Gastroesophageal sphincter (tissue), 4 donors: Measurements from ENCODE around the gene CTNS. TPM values are rescaled to one million over a fixed set of nuclear protein-coding genes. Genes with fewer than 3 reads are reported as not detected.

ENCODE experiments used
- ATAC-seq: fragments of 150-250 bp; one replicate; pipeline ENCODE4 v1.9.1; 2016; ENCODE audit warnings: mild to moderate bottlenecking, moderate library complexity
- H3K27ac ChIP-seq, 4 donors: fragments of 200-600 bp; sonication (generic) in 3 of 4; 1 replicate in 3 of 4; 2 replicates in 1 of 4; pipeline ENCODE4 v1.5.1; 2016 to 2019
- H3K27me3 ChIP-seq: fragments of 200-600 bp; sonication (generic); one replicate; pipeline ENCODE4 v1.5.1; 2019
- H3K36me3 ChIP-seq, 2 donors: fragments of 200-600 bp; sonication (generic); one replicate each; pipeline ENCODE4 v1.5.1; 2019; ENCODE audit warnings: control low read depth in 1 of 2
- H3K4me1 ChIP-seq, 3 donors: fragments of 200-600 bp; sonication (generic); 1 replicate in 2 of 3; 2 replicates in 1 of 3; pipeline ENCODE4 v1.5.1; 2016 to 2019; ENCODE audit warnings: control low read depth in 2 of 3
- H3K4me3 ChIP-seq, 2 donors: fragments of 200-600 bp; sonication (generic); one replicate each; pipeline ENCODE4 v1.5.1; 2019; ENCODE audit warnings: mild to moderate bottlenecking in 1 of 2, moderate library complexity in 1 of 2
- H3K9me3 ChIP-seq, 3 donors: fragments of 200-600 bp; sonication (generic); one replicate each; pipeline ENCODE4 v1.5.1; 2017 to 2019; ENCODE audit warnings: control low read depth in 2 of 3
- CTCF ChIP-seq, 4 experiments: fragments of 200-600 bp in 2 of 4; fragments of 450-650 bp in 2 of 4; sonication (generic) in 1 of 4; IDR thresholded peaks; one replicate each; pipeline ENCODE4 v1.5.1; 2017 to 2019; ENCODE audit warnings: antibody characterized with exemption in 4 of 4, mild to moderate bottlenecking in 2 of 4, moderate library complexity in 2 of 4
- EP300 ChIP-seq: sonication (generic); formaldehyde crosslinking; IDR thresholded peaks from one replicate; pipeline ENCODE4 v1.6.1; 2017; ENCODE audit warnings: antibody characterized with exemption, mild to moderate bottlenecking
- POLR2A ChIP-seq, 2 donors: fragments of 450-650 bp; IDR thresholded peaks; one replicate each; pipeline ENCODE4 v1.6.1; 2017; ENCODE audit warnings: antibody characterized with exemption in 2 of 2, mild to moderate bottlenecking in 2 of 2, moderate library complexity in 1 of 2
- POLR2AphosphoS5 ChIP-seq: sonication (generic); formaldehyde crosslinking; IDR thresholded peaks from one replicate; pipeline ENCODE4 v1.6.1; 2017; ENCODE audit warnings: antibody characterized with exemption
- whole genome bisulfite sequencing, 2 donors: methylation state at CpG; one replicate each; pipeline ENCODE4 v1.1.5; 2018; ENCODE audit warnings: low coverage in 1 of 2; 5-methylcytosine and 5-hydroxymethylcytosine counted together
- total RNA-seq, 4 donors: library from RNA; depleted of rRNA; stranded (reverse); fragments of >200 nt; gene quantifications; one replicate each; pipeline ENCODE4 v1.1.0, GENCODE V29; 2016

CTNS gene
- total RNA-seq, 4 donors from 2014 or later: 14.8 to 20.5 (median 17.8) TPM

DNA sequence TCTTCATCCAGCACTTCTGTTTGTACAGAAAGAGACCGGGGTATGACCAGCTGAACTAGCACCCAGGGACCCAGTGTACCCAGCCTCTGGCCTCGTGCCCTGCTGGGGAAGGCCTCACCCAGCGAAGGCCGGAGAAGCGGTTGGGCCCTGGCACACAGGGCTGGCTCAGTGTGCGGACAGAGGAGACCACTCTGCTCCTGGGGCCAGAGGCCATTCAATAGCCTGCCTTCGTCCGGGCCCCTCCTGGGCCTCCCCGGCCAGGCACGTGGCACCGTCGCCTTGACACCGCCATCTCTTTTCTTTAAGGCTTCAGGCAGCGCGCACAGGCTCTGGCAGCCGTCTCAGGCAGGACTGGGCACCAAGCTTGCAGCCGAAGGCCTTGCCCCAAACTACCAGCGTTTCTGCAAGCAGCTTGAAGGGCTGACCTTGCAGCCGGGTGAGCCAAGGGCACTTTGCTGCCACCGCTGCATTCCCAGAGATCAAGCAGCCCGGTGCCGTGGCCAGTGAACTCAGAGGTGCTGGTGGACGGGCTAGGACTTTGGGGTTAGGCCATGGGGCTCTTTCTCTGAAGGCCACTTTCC, 23.8 kb downstream of the CTNS start:
- Histone ChIP-seq H3K36me3 (peaks cover 0 to 60% of the 10 kb centered on the region in 2 donors), H3K4me3 (no peak overlapping the region), H3K9me3 (no peaks in the 10 kb centered on the region), H3K27me3 (no peaks in the 10 kb centered on the region), H3K4me1 (peaks cover 0 to 41% (median 19%) of the 10 kb centered on the region in 3 donors), H3K27ac (peak overlapping the region; percentile 9 to 89 (median 76))
- ATAC-seq: no peak
- TF ChIP-seq POLR2A (IDR thresholded peaks at IDR 0.05): no peak
- no peak for TF ChIP-seq EP300
- TF ChIP-seq CTCF (IDR thresholded peaks at IDR 0.05): no peak
- no peak for TF ChIP-seq POLR2AphosphoS5
- WGBS, 2 donors: 80% methylated on average over 3 of the region's 23 CpGs; no CpG with 5 or more reads in 1 of the 2 donors

DNA sequence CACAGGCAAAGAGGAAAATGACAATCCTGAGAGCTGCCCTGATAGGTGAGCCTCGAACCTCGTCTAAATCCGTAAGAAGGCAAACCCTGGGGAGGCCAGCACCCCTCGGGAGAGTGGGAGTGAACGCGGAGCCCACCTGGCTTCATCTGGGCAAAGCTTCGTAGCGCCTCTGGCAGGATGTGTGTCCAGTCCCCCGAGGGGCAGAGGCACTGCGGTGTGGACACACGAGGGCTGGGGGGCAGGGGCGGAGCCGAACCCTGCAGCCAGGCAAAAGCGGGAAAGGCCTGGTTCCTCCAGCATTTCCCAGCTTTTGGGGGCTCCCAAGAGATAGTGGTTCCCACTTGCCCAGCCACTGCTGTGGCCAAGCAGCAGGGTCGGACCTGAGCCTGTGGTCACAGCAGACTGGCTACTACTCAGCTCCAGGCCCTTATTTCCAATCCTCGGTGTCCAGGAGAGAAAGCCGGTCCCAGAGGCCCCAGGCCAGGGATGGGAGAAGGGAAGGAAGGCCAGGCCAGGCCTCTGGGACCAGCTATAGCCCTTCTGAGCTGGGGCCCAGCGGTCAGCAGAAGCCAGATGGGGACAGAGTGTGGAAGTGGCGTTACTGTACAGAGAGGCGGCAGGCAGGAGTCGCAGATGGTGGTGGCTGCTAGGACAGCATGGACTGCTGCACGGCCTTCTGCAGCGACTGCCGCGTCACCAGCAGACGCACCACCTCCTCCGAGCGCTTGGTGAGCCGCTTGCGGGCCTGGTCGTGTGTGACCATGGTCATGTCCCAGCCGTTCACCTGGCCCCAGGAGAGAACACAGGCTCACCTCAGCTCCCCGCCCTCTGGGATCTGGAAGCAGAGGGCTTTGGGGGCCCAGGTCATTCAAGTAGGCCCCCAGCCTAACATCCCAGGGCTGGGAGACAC, 26.8 kb downstream of the CTNS start:
- no peak for ATAC-seq
- no peak overlapping the region for H3K27ac ChIP-seq
- TF ChIP-seq CTCF (IDR thresholded peaks at IDR 0.05): no peak
- no peak for TF ChIP-seq POLR2A (IDR thresholded peaks at IDR 0.05)
- TF ChIP-seq POLR2AphosphoS5: no peak
- no peak for TF ChIP-seq EP300
- no peak overlapping the region for H3K4me3 ChIP-seq
- peaks cover 0 to 42% of the 10 kb centered on the region in 2 donors for H3K36me3 ChIP-seq
- H3K27me3 ChIP-seq: no peaks in the 10 kb centered on the region
- no peaks in the 10 kb centered on the region for H3K9me3 ChIP-seq
- 83 to 84% methylated on average over 6 to 9 of the region's 33 CpGs for WGBS, 2 donors
- H3K4me1 ChIP-seq: peaks cover 0 to 59% (median 34%) of the 10 kb centered on the region in 3 donors

DNA sequence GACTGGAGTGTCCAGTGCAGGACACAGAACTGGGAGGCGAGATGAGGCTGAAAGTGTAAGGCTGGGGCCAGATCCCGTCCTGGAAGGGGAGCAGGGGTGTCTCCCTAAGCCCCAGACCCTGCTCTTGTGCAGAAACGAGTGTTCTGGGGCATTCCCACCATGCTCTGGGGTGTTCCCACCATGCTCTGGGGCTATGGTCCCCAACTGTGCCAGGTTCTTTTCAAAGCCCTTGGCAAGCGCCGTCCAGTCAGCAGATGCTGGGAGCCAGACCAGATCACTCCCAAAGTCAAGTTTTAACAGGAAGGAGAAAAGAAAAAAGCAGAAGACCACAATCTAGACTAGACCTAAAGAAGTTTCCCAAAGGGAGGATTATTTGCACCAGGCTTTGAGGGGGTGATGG, 29.3 kb downstream of the CTNS start:
- 71 to 72% methylated on average over 1 to 3 of the region's 5 CpGs for WGBS, 2 donors
- H3K36me3 ChIP-seq: peaks cover 0 to 45% of the 10 kb centered on the region in 2 donors
- H3K4me1 ChIP-seq: peaks cover 0 to 50% (median 29%) of the 10 kb centered on the region in 3 donors
- H3K27ac ChIP-seq: peak overlapping the region in 1 of 4 donors; percentile 93
- TF ChIP-seq CTCF (IDR thresholded peaks at IDR 0.05) (no peak), POLR2AphosphoS5 (no peak), POLR2A (IDR thresholded peaks at IDR 0.05) (no peak), EP300 (no peak)
- H3K27me3 ChIP-seq: no peaks in the 10 kb centered on the region
- ATAC-seq: no peak
- H3K4me3 ChIP-seq: no peak overlapping the region
- H3K9me3 ChIP-seq: no peaks in the 10 kb centered on the region

DNA sequence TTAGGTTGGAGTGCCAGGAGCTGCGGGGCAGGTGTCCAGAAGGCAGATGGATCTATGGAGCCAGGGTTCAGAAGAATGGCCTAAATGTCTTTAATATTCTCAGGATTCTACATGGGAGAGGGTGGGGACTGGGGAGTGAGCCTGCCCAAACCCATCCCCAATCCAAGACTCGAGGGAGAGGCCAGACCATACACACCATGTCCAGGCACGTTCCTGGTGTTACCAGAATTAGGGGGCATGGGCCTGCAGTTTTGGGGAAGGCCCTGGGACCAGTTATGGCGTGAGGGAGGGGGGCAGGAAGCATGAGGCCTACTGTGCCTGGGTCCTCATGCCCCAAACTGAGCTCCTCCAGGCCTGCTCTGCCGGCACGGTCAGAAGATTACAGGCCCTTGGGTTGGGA, 30.0 kb downstream of the CTNS start:
- peaks cover 0 to 46% of the 10 kb centered on the region in 2 donors for H3K36me3 ChIP-seq
- TF ChIP-seq CTCF (IDR thresholded peaks at IDR 0.05): no peak
- TF ChIP-seq POLR2A (IDR thresholded peaks at IDR 0.05): no peak
- TF ChIP-seq EP300: no peak
- no peak for TF ChIP-seq POLR2AphosphoS5
- H3K27ac ChIP-seq: peak overlapping the region in 3 of 4 donors; percentile 93 to 100 (median 97)
- peak overlapping the region in 1 of 2 donors; percentile 97 for H3K4me3 ChIP-seq
- peaks cover 0 to 46% (median 29%) of the 10 kb centered on the region in 3 donors for H3K4me1 ChIP-seq
- H3K9me3 ChIP-seq: no peaks in the 10 kb centered on the region
- no peaks in the 10 kb centered on the region for H3K27me3 ChIP-seq
- 61 to 80% methylated on average over 2 to 5 of the region's 6 CpGs for WGBS, 2 donors
- ATAC-seq: no peak
